UCSD-AML1 (cell line): ENCODE results near the gene PLA2G4B.
A peak's percentile ranks its signal among the peaks of the same experiment; 100 is the strongest.
"Not testable (repeated sequence)": the region's sequence is repeated elsewhere in the genome, so short reads cannot be mapped to it uniquely, and the experiment has no call there.

Experiments used
- DNase-seq: peaks from one replicate; lab custom pipeline; 2025; ENCODE audit not compliant: unreplicated experiment; lab: John Stamatoyannopoulos, UW

The PLA2G4B gene

DNA sequence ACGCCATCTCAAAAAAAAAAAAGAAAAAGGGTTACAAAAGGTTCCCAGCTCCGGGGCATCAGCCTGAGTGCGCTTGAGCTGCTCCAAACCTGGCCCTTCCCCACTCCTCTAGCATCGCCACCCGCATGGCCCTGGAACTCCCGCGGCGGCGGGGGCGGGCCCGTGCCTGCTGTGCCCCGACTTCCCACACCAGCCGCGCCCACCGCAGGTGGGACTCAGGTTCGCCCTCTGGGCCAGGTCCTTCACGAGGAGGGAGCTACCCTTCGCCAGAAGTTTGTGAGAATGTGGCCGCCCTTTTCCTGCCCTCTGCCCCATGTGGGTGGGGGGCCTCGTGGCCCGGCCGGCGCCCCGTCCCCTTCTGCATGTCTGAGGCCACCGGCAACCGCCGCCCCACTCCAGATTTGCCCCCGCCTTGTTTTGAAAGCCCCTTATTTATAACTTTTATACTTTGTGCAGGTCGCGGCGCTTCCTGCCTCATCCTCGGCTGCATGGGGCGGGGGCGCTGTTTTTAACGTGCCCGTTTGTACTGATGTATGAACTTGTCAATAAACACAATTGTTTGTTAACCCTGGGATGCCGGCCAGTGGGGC lies 11.3 kb upstream of the PLA2G4B start:
- DNase-seq: no peak

DNA sequence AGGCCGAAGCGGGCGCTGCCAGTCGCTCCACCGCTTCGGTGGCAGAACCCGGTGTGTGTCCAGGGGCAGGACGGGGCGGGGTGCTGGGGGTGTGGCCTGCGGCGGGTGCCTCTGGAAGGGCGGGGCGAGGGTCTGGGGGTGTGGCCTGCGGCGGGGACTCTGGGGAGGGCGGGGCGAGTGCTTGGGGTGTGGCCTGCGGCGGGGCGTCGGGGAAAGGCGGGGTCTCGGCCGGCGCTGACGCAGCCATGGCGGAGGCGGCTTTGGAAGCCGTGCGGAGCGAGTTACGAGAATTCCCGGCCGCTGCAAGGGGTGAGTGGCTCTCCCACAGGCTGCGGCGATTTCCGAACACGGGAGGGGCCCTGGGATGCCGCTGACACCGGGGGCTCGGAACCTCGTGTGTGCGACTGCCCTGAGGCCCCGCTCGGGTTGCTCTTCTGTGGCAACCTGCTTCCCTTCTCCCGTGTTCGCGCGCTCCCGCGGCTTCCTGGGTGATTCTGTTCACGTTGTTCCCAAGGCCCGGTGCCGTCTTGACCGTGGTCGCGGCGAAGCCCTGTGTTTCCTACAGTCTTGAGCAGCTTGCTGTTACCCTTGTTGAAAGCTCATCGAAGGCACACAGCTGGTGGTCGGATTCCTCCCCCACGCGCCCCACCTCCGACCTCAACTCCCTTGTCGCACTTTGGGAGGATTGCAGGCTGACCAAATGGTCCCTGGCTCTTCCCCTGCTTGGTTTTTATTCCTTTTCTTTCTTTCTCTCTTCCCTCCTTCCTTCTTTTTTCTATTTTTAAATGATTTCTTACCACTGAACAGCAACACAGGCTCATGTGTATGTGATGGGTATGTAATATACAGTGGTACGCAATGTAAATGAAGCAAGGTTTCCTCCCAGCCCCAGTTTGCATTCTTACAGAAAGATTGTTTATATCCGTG lies 10.5 kb upstream of the PLA2G4B start, which contains the start of gene JMJD7:
TSS of gene JMJD7 (plus strand) at position 213 of the 927 bp plus-strand sequence. CDS start at position 246, 33 bp downstream.
- DNase-seq: peak; percentile 92

GRCh38 chr15:41828807-41829141 lies 9.9 kb upstream of the PLA2G4B start:
- no peak for DNase-seq

DNA sequence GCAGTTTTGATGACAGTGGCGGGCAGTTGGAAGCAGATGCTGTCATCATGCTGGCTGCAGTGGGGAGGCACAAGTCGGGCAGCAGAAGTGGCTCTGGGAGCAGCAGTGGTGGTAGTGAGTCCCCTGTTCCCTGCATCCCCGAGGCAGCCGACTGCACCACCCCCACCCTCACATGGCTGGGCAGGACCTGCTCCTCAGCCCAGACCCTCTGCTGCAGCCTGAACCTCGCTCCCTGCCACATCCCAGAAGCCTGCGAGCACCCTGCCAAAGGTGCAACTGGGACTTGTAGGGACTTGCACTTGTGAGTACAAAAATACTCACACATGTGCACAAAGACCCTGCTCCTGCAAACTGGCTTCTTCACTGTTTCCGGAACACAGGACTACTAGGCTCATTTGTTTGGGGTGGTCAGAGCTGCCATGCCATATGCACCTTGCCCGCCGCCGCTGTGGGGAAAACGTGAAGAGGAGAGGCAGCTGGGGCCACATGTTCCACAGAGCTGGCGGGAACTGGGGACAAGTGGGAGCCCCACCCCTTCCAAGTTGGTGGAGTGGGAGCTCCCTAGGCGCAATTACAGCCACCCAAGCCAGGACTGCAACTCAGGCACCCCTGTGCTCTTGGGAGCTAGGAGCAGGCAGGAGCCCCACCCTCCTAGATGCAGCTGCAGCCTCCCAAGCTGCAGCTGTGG lies 8.5 kb upstream of the PLA2G4B start:
- no peak for DNase-seq

DNA sequence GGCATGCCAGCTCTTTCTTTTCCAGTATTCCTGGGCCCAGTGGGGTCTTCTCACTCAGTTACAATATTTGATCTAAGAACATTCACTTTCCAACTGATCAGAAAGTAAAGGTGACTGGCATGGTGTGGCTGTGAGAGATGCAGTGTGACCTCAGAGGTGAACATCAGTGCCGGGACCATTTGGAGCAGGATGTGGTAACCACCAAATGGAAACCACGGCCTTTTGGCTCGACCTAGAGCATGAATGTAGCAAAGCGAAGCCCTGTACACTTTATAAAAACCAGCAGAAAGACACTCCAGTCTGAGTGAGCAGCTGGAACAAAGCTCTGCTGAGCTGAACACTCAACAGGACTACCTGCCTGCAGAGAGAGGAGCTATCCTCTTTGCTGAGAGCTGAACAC lies 7.4 kb upstream of the PLA2G4B start:
- not testable (repeated sequence) for DNase-seq

- no peak for DNase-seq
Observed at GRCh38 chr15:41832208-41832607, 6.4 kb upstream of the PLA2G4B start.

DNA sequence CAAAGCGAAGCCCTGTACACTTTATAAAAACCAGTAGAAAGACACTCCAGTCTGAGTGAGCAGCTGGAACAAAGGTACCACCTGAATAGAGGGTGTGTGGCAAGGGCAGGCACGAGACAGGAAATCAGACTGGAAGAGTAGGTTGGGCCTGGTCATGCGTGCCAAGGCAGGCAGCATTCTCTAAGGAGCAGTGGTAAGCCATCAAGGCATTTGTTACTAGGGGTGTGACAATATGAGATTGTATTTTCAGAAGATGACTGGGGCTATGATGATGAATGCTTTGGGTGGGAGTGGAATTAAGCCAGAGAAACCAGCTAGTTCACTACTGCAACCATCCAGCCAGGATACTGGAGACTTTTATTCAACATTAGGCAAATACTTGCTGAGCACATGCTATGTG lies 5.8 kb upstream of the PLA2G4B start:
- DNase-seq: no peak

DNA sequence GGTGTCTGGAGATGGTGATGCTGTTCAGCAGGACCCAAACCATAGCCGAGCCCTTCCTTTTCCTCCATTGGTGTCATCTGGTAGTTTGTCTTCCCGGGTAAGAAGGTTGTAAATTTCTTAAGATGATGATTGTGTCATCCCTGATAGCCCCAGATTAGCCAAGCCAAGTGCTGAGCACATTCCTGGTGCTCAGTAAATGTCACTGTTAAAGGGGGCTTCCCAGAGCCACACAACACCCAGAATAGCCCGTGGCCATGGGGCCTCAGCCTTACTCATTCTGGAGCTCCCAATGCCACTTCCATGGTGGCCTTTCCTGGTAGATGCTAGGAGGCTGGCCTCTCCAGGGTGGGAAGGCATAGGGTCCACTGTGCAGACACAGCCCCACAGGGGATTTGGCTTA lies 4.6 kb upstream of the PLA2G4B start:
- DNase-seq: no peak

- DNase-seq: no peak
Observed at GRCh38 chr15:41836073-41836472, 2.6 kb upstream of the PLA2G4B start.

GRCh38 chr15:41836713-41837454 lies 1.8 kb upstream of the PLA2G4B start:
- DNase-seq: no peak

- no peak for DNase-seq
Observed at GRCh38 chr15:41839781-41840491, 1.3 kb downstream of the PLA2G4B start.

GRCh38 chr15:41840673-41841072 lies 2.0 kb downstream of the PLA2G4B start:
- DNase-seq: no peak

DNA sequence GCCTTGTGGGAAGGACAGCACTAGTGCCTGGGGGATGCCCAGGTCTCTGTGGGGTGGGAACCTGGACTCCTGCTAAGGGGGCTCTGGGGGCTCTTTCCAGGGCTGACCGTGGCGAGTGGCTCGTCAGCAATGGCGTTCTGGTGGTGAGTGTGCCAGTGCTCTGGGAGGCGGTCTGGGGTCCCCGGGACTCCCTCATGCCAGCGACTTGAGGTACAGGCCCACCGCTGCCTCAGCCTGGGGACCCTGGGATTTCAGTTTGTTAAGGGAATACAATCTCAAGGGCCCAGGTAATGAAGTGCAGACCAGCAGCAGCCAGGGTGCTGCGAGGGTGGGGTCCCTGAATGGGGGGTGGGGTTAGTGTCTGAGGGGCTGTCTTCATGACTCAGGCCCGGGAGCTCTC lies 2.5 kb downstream of the PLA2G4B start:
- no peak for DNase-seq

GRCh38 chr15:41842229-41842628 lies 3.6 kb downstream of the PLA2G4B start:
- DNase-seq: no peak

GRCh38 chr15:41843571-41843970 lies 4.9 kb downstream of the PLA2G4B start:
- DNase-seq: no peak

- DNase-seq: no peak
Observed at GRCh38 chr15:41844814-41845213, 6.2 kb downstream of the PLA2G4B start.

DNA sequence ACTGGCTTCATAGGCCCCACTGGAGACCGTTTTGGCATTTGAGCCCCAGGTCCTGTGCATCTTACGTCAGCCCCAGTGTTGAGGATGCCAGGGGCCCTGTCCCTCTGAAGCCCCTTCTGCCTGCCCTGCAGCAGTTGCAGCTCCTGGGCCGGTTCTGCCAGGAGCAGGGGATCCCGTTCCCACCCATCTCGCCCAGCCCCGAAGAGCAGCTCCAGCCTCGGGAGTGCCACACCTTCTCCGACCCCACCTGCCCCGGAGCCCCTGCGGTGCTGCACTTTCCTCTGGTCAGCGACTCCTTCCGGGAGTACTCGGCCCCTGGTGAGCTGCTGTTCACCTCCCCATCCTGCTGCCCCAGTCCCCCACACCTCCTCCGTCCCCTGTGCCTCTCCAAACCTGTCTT lies 8.6 kb downstream of the PLA2G4B start:
- no peak for DNase-seq

DNA sequence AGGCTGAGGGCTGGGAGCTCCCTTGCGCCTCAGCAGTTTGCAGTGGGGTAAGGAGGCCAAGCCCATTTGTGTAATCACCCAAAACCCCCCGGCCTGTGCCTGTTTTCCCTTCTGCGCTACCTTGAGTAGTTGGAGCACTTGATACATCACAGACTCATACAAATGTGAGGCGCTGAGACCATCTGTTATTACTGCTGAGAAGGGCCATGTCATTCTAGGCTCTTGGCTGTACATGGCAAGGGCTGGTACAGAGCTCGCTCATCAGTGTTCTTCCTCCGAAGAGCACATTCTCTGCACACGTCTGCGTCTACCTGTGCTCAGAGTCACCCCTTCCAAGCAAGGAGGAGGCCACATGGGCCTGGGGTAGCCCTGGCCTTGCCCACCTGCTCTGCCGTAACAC lies 9.3 kb downstream of the PLA2G4B start:
- DNase-seq: no peak

DNA sequence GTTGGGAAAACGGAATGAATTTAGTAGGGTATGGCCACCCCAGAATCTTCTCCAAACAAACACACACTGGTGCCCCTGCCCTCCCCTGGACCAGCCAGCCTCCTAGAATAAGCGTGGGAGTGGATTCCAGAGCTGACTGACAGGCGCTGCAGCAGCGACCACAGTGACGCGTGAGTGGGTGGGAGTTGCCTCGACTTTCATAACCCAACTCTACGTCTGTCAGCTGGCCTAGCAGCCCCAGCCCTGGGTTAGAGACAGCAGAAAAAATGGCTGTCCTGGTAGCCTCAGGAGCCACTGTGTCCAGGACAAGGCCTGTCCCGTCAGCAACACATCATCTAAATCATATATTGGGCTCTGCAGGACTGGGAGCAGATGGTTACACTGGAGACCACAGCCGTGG lies 10.0 kb downstream of the PLA2G4B start:
- no peak for DNase-seq

DNA sequence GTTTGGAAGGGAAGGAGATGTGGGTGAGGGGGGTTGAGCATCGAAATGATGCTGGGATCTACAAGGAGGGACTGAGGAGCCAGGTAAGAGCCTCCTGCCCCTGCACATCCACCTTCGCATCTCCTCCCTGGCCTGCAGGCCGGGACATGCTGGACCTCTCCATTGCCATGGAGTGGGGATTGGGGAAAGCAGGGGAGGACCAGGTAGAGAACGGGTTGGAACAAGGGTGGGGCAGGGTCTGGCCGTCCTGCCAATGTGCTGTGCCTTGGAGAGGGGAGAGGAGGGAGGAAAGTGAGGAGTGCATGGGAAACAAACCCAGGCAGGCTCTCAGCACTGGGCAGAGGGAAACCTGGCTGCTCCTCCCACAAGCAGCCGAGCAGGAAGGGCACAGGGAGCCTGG lies 10.6 kb downstream of the PLA2G4B start:
- no peak for DNase-seq

DNA sequence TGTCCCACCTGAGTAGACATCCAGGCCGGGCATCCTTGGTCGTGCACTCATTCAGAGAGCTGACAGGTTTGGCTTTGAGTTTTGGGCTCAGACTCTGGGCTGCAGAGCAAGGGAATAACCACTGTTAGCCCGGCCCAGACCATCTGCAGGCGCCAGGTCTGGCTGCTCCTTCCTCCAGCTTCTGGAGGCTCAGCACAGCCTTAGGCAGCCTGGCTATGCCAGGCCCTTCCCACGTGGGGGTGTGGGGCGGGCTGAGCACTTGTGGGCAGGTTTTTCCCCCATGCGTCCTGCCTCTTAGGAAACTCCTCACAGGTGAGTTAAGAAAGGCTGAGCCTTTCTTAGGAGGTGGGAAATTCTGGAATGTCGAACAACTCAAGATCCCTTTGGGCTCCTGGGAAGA lies 11.2 kb downstream of the PLA2G4B start:
- no peak for DNase-seq
